Mesenchymal stem cell (in vitro differentiated cells and primary cell): ENCODE data around the gene ZIM2.

Experiments
- DNase-seq: peaks from one replicate; pipeline ENCODE4 v3.0.0-alpha.2; 2013
- H2AFZ ChIP-seq: one replicate; pipeline ENCODE4 v1.6.1; 2013; ENCODE audit warnings: low read depth, mild to moderate bottlenecking, control low read depth, inconsistent platforms, low read length, moderate library complexity
- H2AK5ac ChIP-seq: 2 replicates; pipeline ENCODE4 v1.6.1; 2013; ENCODE audit warnings: low read length, moderate library complexity, mild to moderate bottlenecking, inconsistent platforms; ENCODE audit not compliant: severe bottlenecking
- H2BK120ac ChIP-seq: one replicate; pipeline ENCODE4 v1.6.1; 2013; ENCODE audit warnings: low read depth, mild to moderate bottlenecking, inconsistent platforms, low read length, moderate library complexity
- H2BK12ac ChIP-seq, 2 experiments: one replicate each; pipeline ENCODE4 v1.6.1; 2013; ENCODE audit warnings: inconsistent platforms in 2 of 2, low read length in 2 of 2, mild to moderate bottlenecking in 2 of 2, moderate library complexity in 2 of 2, control low read depth in 1 of 2
- H2BK15ac ChIP-seq: one replicate; pipeline ENCODE4 v1.6.1; 2013; ENCODE audit warnings: mild to moderate bottlenecking, low read depth, inconsistent platforms; ENCODE audit not compliant: poor library complexity, severe bottlenecking
- H2BK5ac ChIP-seq: 2 replicates; pipeline ENCODE4 v1.6.1; 2013; ENCODE audit warnings: low read depth, mild to moderate bottlenecking, low read length, control low read depth, inconsistent platforms; ENCODE audit not compliant: poor library complexity, severe bottlenecking
- H3K14ac ChIP-seq, 2 experiments: one replicate each; pipeline ENCODE4 v1.6.1; 2013; ENCODE audit warnings: inconsistent platforms in 2 of 2, low read length in 2 of 2, control low read depth in 1 of 2, mild to moderate bottlenecking in 1 of 2, moderate library complexity in 1 of 2
- H3K18ac ChIP-seq, 2 experiments: one replicate each; pipeline ENCODE4 v1.6.1; 2013; ENCODE audit warnings: inconsistent platforms in 2 of 2, low read length in 2 of 2, control low read depth in 1 of 2, low read depth in 1 of 2, mild to moderate bottlenecking in 1 of 2
- H3K23ac ChIP-seq, 2 experiments: one replicate each; pipeline ENCODE4 v1.6.1; 2013; ENCODE audit warnings: inconsistent platforms in 2 of 2, low read length in 2 of 2, mild to moderate bottlenecking in 2 of 2, moderate library complexity in 2 of 2, control low read depth in 1 of 2
- H3K27ac ChIP-seq: 2 replicates; pipeline ENCODE4 v1.5.1; 2013; ENCODE audit warnings: mild to moderate bottlenecking, moderate library complexity, low read length, control low read depth, inconsistent platforms; ENCODE audit not compliant: poor library complexity, severe bottlenecking
- H3K27me3 ChIP-seq, 2 experiments: 2 replicates each; pipeline versions ENCODE4 v1.6.1 to v1.7.0; 2013; ENCODE audit warnings: low read length in 2 of 2, mild to moderate bottlenecking in 2 of 2, moderate library complexity in 2 of 2, control low read depth in 1 of 2, inconsistent platforms in 1 of 2; ENCODE audit not compliant: control insufficient read depth in 1 of 2, insufficient read depth in 1 of 2
- H3K36me3 ChIP-seq, 2 experiments: 2 replicates each; pipeline versions ENCODE4 v1.6.1 to v1.7.0; 2013; ENCODE audit warnings: low read length in 2 of 2, control low read depth in 1 of 2, inconsistent platforms in 1 of 2, low read depth in 1 of 2, mild to moderate bottlenecking in 1 of 2; ENCODE audit not compliant: insufficient read depth in 2 of 2, control insufficient read depth in 1 of 2
- H3K4ac ChIP-seq, 2 experiments: one replicate each; pipeline ENCODE4 v1.6.1; 2013; ENCODE audit warnings: inconsistent platforms in 2 of 2, low read length in 2 of 2, mild to moderate bottlenecking in 2 of 2, moderate library complexity in 2 of 2, control low read depth in 1 of 2, low read depth in 1 of 2
- H3K4me1 ChIP-seq: 2 replicates; pipeline ENCODE4 v1.6.1; 2013; ENCODE audit warnings: low read depth, low read length, control low read depth; ENCODE audit not compliant: control insufficient read depth, insufficient read depth
- H3K4me2 ChIP-seq: 2 replicates; pipeline ENCODE4 v1.6.1; 2013; ENCODE audit warnings: low read length, mild to moderate bottlenecking, inconsistent platforms; ENCODE audit not compliant: poor library complexity, severe bottlenecking
- H3K4me3 ChIP-seq, 2 experiments: 2 replicates each; pipeline versions ENCODE4 v1.5.1 to v1.7.0; 2013; ENCODE audit warnings: low read length in 2 of 2, mild to moderate bottlenecking in 2 of 2, control low read depth in 1 of 2, low read depth in 1 of 2; ENCODE audit not compliant: insufficient read depth in 1 of 2
- H3K79me1 ChIP-seq: replicated peaks from 2 replicates; pipeline ENCODE4 v1.6.1; 2013; ENCODE audit warnings: mild to moderate bottlenecking, control low read depth, low read length, inconsistent platforms; ENCODE audit not compliant: poor library complexity, severe bottlenecking
- H3K9ac ChIP-seq: 2 replicates; pipeline ENCODE4 v1.7.0; 2013; ENCODE audit warnings: mild to moderate bottlenecking, low read length, moderate library complexity
- H3K9me3 ChIP-seq: 2 replicates; pipeline ENCODE4 v1.7.0; 2013; ENCODE audit warnings: mild to moderate bottlenecking, low read length; ENCODE audit not compliant: control insufficient read depth
- H4K8ac ChIP-seq: one replicate; pipeline ENCODE4 v1.6.1; 2013; ENCODE audit warnings: inconsistent platforms, mild to moderate bottlenecking, low read length, moderate library complexity
- H4K91ac ChIP-seq: one replicate; pipeline ENCODE4 v1.6.1; 2013; ENCODE audit warnings: mild to moderate bottlenecking, low read length, inconsistent platforms
- WGBS: methylation state at CpG from one replicate; pipeline ENCODE4 v1.1.7; 2013; ENCODE audit warnings: mixed read lengths; 5-methylcytosine and 5-hydroxymethylcytosine counted together

Gene ZIM2

DNA sequence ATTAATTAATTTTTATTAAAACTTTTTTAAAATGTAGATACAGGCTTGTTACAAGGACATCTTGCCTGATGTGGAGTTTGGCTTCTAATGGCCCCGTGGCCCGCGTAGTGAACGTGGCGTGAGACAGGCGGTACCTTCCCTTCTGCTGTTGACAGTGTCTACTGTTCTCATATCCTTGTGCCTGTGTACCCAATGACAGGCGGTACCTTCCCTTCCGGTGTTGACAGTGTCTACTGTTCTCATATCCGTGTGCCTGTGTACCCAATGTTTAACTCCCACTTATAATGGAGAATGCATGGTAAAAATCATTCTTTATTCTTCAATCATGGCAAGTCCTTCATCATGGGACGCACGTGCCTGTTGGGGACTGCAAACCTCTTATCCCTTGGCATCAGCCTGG is 89.9 kb downstream of the ZIM2 start:
- H4K8ac ChIP-seq, result no peak overlapping the region
- 88% methylated on average over 11 of the region's 11 CpGs for WGBS
- H3K23ac ChIP-seq, result no peak overlapping the region
- H3K27ac ChIP-seq, result no peak overlapping the region
- DNase-seq, result no peak
- no peaks in the 10 kb centered on the region for H3K4me1 ChIP-seq
- no peak overlapping the region for H2BK5ac ChIP-seq
- H3K9me3 ChIP-seq, result peaks cover 9% of the 10 kb centered on the region
- no peak overlapping the region for H3K18ac ChIP-seq
- no peak overlapping the region for H3K4ac ChIP-seq
- H3K27me3 ChIP-seq, result no peaks in the 10 kb centered on the region
- H3K14ac ChIP-seq, result no peak overlapping the region
- no peak overlapping the region for H3K9ac ChIP-seq
- no peaks in the 10 kb centered on the region for H3K36me3 ChIP-seq
- H4K91ac ChIP-seq, result no peak overlapping the region
- H2AK5ac ChIP-seq, result no peak overlapping the region
- no peak overlapping the region for H2BK120ac ChIP-seq
- H2BK15ac ChIP-seq, result no peak overlapping the region
- H2AFZ ChIP-seq, result no peak overlapping the region
- H3K4me2 ChIP-seq, result no peak overlapping the region
- no peak overlapping the region for H3K4me3 ChIP-seq
- H3K79me1 ChIP-seq, result no peaks in the 10 kb centered on the region
- no peak overlapping the region for H2BK12ac ChIP-seq

GRCh38 chr19:56748378-56748777 is 92.1 kb downstream of the ZIM2 start:
- H3K36me3 ChIP-seq, result no peaks in the 10 kb centered on the region
- no peaks in the 10 kb centered on the region for H3K4me1 ChIP-seq
- no peak overlapping the region for H3K18ac ChIP-seq
- no peaks in the 10 kb centered on the region for H3K27me3 ChIP-seq
- H2AFZ ChIP-seq, result no peak overlapping the region
- no peak overlapping the region for H3K4me3 ChIP-seq
- H3K4me2 ChIP-seq, result no peak overlapping the region
- no peak overlapping the region for H3K4ac ChIP-seq
- H3K27ac ChIP-seq, result no peak overlapping the region
- H2BK12ac ChIP-seq, result no peak overlapping the region
- H2AK5ac ChIP-seq, result no peak overlapping the region
- H3K79me1 ChIP-seq, result no peaks in the 10 kb centered on the region
- no peak for DNase-seq
- no peak overlapping the region for H2BK120ac ChIP-seq
- no peak overlapping the region for H3K9ac ChIP-seq
- no peak overlapping the region for H3K14ac ChIP-seq
- peaks cover 2% of the 10 kb centered on the region for H3K9me3 ChIP-seq
- 58% methylated on average over 3 of the region's 5 CpGs for WGBS
- H4K91ac ChIP-seq, result no peak overlapping the region
- no peak overlapping the region for H2BK5ac ChIP-seq
- no peak overlapping the region for H4K8ac ChIP-seq
- no peak overlapping the region for H2BK15ac ChIP-seq
- no peak overlapping the region for H3K23ac ChIP-seq

DNA sequence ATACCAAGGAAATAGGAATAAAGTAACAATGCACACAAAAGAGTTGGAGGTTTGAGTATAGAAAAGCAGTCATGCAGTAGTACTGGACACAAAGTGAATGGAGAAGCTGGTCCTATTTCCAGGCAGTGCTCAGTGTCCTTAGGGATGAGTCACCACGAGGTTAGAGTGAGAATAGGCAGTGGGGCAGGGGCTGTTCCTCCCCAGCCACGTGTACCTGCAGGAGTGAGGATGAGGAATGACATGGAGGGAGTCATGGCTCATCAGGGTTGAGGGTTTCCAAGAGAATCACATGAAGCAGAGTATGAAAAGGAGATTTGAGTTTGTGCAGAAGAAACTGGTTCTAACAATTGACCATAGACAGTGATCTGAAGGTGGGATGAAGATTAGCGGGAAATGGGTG is 94.2 kb downstream of the ZIM2 start:
- Histone ChIP-seq H2BK12ac (no peak overlapping the region), H2BK15ac (no peak overlapping the region), H3K36me3 (no peaks in the 10 kb centered on the region), H3K4me3 (no peak overlapping the region), H3K23ac (no peak overlapping the region), H4K8ac (no peak overlapping the region), H3K18ac (no peak overlapping the region), H2BK120ac (no peak overlapping the region), H3K27me3 (no peaks in the 10 kb centered on the region), H3K9me3 (peaks cover 4% of the 10 kb centered on the region), H3K79me1 (no peaks in the 10 kb centered on the region), H2BK5ac (no peak overlapping the region), H3K27ac (no peak overlapping the region), H3K4ac (no peak overlapping the region), H2AFZ (no peak overlapping the region), H2AK5ac (no peak overlapping the region), H3K9ac (no peak overlapping the region), H3K14ac (no peak overlapping the region), H4K91ac (no peak overlapping the region), H3K4me2 (no peak overlapping the region), H3K4me1 (no peaks in the 10 kb centered on the region)
- 11% methylated on average over 3 of the region's 3 CpGs for WGBS
- no peak for DNase-seq

GRCh38 chr19:56740501-56740900 is 100.0 kb downstream of the ZIM2 start:
- H3K27ac ChIP-seq, result no peak overlapping the region
- 53% methylated on average over 3 of the region's 3 CpGs for WGBS

More at GRCh38 chr19:56740501-56740900, 100.0 kb downstream of the ZIM2 start:
- Histone ChIP-seq H3K9me3 (peaks cover 27% of the 10 kb centered on the region), H4K8ac (no peak overlapping the region), H3K4me1 (no peaks in the 10 kb centered on the region), H2BK5ac (no peak overlapping the region), H3K4me3 (no peak overlapping the region), H3K4ac (no peak overlapping the region), H3K9ac (no peak overlapping the region), H2BK120ac (no peak overlapping the region), H3K23ac (no peak overlapping the region), H2BK12ac (no peak overlapping the region), H3K79me1 (no peaks in the 10 kb centered on the region), H3K14ac (no peak overlapping the region), H4K91ac (no peak overlapping the region), H3K18ac (no peak overlapping the region), H2AFZ (no peak overlapping the region), H2AK5ac (no peak overlapping the region), H3K4me2 (no peak overlapping the region), H3K27me3 (no peaks in the 10 kb centered on the region), H2BK15ac (no peak overlapping the region), H3K36me3 (no peaks in the 10 kb centered on the region)
- no peak for DNase-seq
